ENCODE data around the gene CHRM1. TPM values are rescaled to one million over a fixed set of nuclear protein-coding genes. Genes with fewer than 3 reads are reported as not detected.

The CHRM1 gene
- polyA plus RNA-seq (2011; rRNA removed) = not detected in 2 replicates
- polyA plus RNA-seq (2012; cell fraction: cytosol; rRNA removed) = not detected in 2 replicates
- polyA plus RNA-seq (2012; cell fraction: nucleus; rRNA removed) = not detected in 2 replicates
- polyA plus RNA-seq (2017; fragmentation: RNase III; extraction: RNeasy Plus Mini Kit Qiagen cat#74134 plus additional on column Dnase treatment) = not detected in 3 replicates
- polyA minus RNA-seq (2011; rRNA and poly(A)+ RNA removed) = not detected in 2 replicates

- peak within 1 kb of the TSS; percentile 16; the same call in 1 of the 3 replicates for H3K4me3 ChIP-seq
- H3K4me2 ChIP-seq = peak within 1 kb of the TSS; percentile 78
- ChIA-PET CTCF (interaction anchor here (1.2 to 12.3 kb wide), 4 partner anchors 14 to 557 kb away, joined by 3 to 174 read pairs (median 4); no protein-coding TSS in a partner anchor), POLR2A (no interaction called here)
- ATAC-seq = peak; percentile 15 to 22; a peak in 4 of 6 replicates
- peak within 1 kb of the TSS in 1 of 2 experiments; percentile 18; a peak in 2 of 6 replicates for H3K27ac ChIP-seq
- WGBS (ENCODE audit: missing lambda C conversion rate) = 23% methylated on average over 8 of the region's 9 CpGs
- H3K4me1 ChIP-seq = peaks cover 26% of the 10 kb centered on the region
- TF ChIP-seq MAFK (IDR thresholded peaks at IDR 0.05; ENCODE audit: partially characterized antibody) (no peak), TP53 (CRISPR knock-in tag; IDR thresholded peaks at IDR 0.05) (no peak), CBX8 (IDR thresholded peaks at IDR 0.05) (no peak), HOXA7 (CRISPR knock-in tag; IDR thresholded peaks at IDR 0.05) (no peak), ZFP36 (IDR thresholded peaks at IDR 0.05; ENCODE audit: borderline replicate concordance, partially characterized antibody) (no peak), EP300 (IDR thresholded peaks at IDR 0.05) (no peak), PHF8 (IDR thresholded peaks at IDR 0.05; ENCODE audit: borderline replicate concordance, low read depth) (no peak), ZSCAN20 (CRISPR knock-in tag; IDR thresholded peaks at IDR 0.05) (no peak), PBX3 (IDR thresholded peaks at IDR 0.05) (no peak), NFE2L2 (conservative IDR thresholded peaks at IDR 0.05; ENCODE audit: low read length) (no peak)
- H3K9me3 ChIP-seq = peaks cover 4% of the 10 kb centered on the region; the same call in 1 of the 3 replicates
- FAIRE-seq = no peak
- no peak for DNase-seq (ENCODE audit: low read depth in 1 of 2, low spot score in 1 of 2)
These were observed at the start of gene CHRM1 for GRCh38 chr11:62921201-62921572. CHRM1 (minus strand) TSS chr11:62921363; CDS start chr11:62911100, 10,263 bp downstream.

- ChIA-PET CTCF (interaction anchor here (3.2 kb wide), 1 partner anchor 10 kb away, joined by 14 read pairs; no protein-coding TSS in a partner anchor), POLR2A (no interaction called here)
- H3K27ac ChIP-seq = no peak overlapping the region
- 22% methylated on average over 2 of the region's 2 CpGs for WGBS (ENCODE audit: missing lambda C conversion rate)
- ATAC-seq = no peak
- no peak overlapping the region for H3K4me3 ChIP-seq
- H3K4me1 ChIP-seq = no peaks in the 10 kb centered on the region
- TF ChIP-seq ELK1 (IDR thresholded peaks at IDR 0.05; ENCODE audit: low read depth, low read length) (no peak), ZSCAN20 (CRISPR knock-in tag; IDR thresholded peaks at IDR 0.05) (no peak), HOXB5 (CRISPR knock-in tag; IDR thresholded peaks at IDR 0.05) (no peak), RCOR1 (IDR thresholded peaks at IDR 0.05; ENCODE audit: low read depth, low read length) (no peak), SREBF2 (IDR thresholded peaks at IDR 0.05) (no peak), ATOH8 (CRISPR knock-in tag; IDR thresholded peaks at IDR 0.05; ENCODE audit: low read depth) (no peak), GATA3 (IDR thresholded peaks at IDR 0.05; ENCODE audit: borderline replicate concordance) (no peak), NPAS2 (CRISPR knock-in tag; IDR thresholded peaks at IDR 0.05; ENCODE audit: borderline replicate concordance) (no peak), HMGXB4 (CRISPR knock-in tag; IDR thresholded peaks at IDR 0.05; ENCODE audit: borderline replicate concordance) (no peak), PBX3 (IDR thresholded peaks at IDR 0.05) (no peak), TFCP2L1 (CRISPR knock-in tag; IDR thresholded peaks at IDR 0.05) (no peak), E2F6 (IDR thresholded peaks at IDR 0.05; ENCODE audit: borderline replicate concordance, low read depth) (no peak), MAX (IDR thresholded peaks at IDR 0.05) (no peak), RFX5 (IDR thresholded peaks at IDR 0.05) (no peak), EP300 (IDR thresholded peaks at IDR 0.05) (no peak), JUN (IDR thresholded peaks at IDR 0.05) (no peak), RARB (CRISPR knock-in tag; IDR thresholded peaks at IDR 0.05) (no peak), CHD4 (IDR thresholded peaks at IDR 0.05; ENCODE audit: borderline replicate concordance) (no peak), FOSB (CRISPR knock-in tag; IDR thresholded peaks at IDR 0.05) (no peak)
- peaks cover 12% of the 10 kb centered on the region for H3K9me3 ChIP-seq
- H3K4me2 ChIP-seq = no peak overlapping the region
- no peak for FAIRE-seq
- DNase-seq (ENCODE audit: low read depth in 1 of 2, low spot score in 1 of 2) = no peak
These were observed 44.4 kb upstream of the CHRM1 start for GRCh38 chr11:62965574-62965973.
